Astrocyte (in vitro differentiated cells and primary cell): Measurements from ENCODE around the gene KLHDC8B.

ENCODE experiments used
- CTCF ChIP-seq: IDR thresholded peaks from 2 replicates; pipeline ENCODE4 v1.5.1; 2011; ENCODE audit warnings: low read depth, mild to moderate bottlenecking, inconsistent platforms, low read length, moderate library complexity; ENCODE audit not compliant: insufficient read depth
- EZH2 ChIP-seq: IDR thresholded peaks from 2 replicates; pipeline ENCODE4 v1.6.1; 2012; ENCODE audit warnings: mild to moderate bottlenecking, low read length, inconsistent platforms; ENCODE audit not compliant: insufficient read depth

DNA sequence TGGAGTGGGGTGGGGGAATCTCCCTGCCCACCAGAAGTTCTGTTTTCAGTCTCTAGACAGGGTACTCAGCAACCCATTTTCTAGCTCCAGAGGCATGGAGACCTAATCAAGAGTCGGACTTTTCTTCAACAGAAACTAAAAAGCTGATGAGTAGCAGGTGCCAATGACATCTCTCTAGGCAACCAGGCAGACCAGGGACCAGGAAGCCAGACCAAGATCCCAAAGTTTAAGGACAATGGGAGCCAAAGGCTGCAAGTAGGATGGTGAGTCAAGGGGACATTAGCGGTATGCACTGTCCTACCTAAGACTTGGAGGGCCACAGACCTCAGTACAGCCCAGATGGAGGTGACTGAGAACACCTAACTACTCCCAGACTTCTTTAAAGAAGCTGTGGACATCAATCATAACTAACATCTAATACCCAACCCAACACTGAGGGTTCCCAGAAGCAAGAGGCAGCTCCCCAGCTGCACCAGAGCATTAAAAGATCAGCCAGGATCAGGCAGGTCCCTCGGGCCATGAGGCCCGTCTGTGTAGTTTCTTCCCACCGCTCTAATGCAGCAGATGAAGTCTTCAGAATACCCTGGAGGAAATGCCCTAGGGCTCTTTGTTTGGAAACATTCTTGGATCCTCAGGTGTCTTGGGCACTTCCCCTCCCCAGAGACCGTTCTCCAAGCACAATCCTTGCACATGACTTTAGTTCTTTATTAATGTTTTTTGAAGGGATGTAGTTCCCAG is 6.2 kb upstream of the KLHDC8B start:
- TF ChIP-seq CTCF = no peak
- TF ChIP-seq EZH2 = no peak
